ENCODE results near the gene BRIP1. TPM values are rescaled to one million over a fixed set of nuclear protein-coding genes. Genes with fewer than 3 reads are reported as not detected.

BRIP1 gene
- total and polyA plus RNA-seq, 7 experiments from 2014 or later, result 0.64 to 19.9 (median 1.6) TPM

DNA sequence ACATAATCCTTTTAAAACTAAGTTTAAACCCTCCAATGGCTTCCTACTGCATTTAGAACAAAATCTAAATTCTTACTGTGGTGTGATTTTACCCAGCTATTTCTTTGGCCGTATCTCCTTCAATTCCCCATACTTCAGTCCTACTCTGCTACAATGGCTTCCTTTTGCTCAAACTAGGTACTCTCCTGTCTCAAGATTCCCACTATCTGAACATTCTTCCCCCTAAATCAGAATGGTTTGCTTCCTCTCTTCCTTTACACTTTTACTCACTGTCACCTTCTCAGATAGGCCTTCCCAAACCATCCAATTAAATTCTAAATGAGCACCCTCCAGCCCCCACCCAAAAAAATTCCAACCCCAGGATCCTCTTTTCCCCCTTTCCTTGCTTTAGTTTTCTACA lies 109.2 kb downstream of the BRIP1 start:
- no peaks in the 10 kb centered on the region for H3K36me3 ChIP-seq (ENCODE audit: control insufficient read depth in 2 of 3, insufficient read depth in 3 of 3, low read length in 3 of 3)
- POLR2A ChIA-PET, result no interaction called here
- no peak overlapping the region for H3K27ac ChIP-seq (ENCODE audit: low read depth, low read length)
- H3K27me3 Mint-ChIP-seq, result no peaks in the 10 kb centered on the region
- H3K9me3 ChIP-seq (ENCODE audit: control insufficient read depth in 2 of 3, low read length in 3 of 3), result no peaks in the 10 kb centered on the region
- peaks cover 0 to 6% (median 0%) of the 10 kb centered on the region in 11 donors for H3K9me3 Mint-ChIP-seq
- no peak for ATAC-seq
- H3K27me3 ChIP-seq (ENCODE audit: control insufficient read depth in 2 of 2, insufficient read depth in 2 of 2, low read length in 2 of 2), result no peaks in the 10 kb centered on the region
- DNase-seq, result no peak
- peaks cover 0 to 24% (median 0%) of the 10 kb centered on the region in 7 donors for H3K4me1 Mint-ChIP-seq
- no peaks in the 10 kb centered on the region for H3K4me1 ChIP-seq (ENCODE audit: control insufficient read depth in 2 of 2, insufficient read depth in 2 of 2, low read length in 2 of 2)
- intact Hi-C loops (cut with micrococcal nuclease), result no loop called here
- peaks cover 0 to 28% (median 7%) of the 10 kb centered on the region in 5 donors for H3K36me3 Mint-ChIP-seq
- H3K4me3 ChIP-seq (ENCODE audit: low read length), result no peak overlapping the region
- H3K27ac Mint-ChIP-seq, result no peak overlapping the region
- no peak overlapping the region for H3K4me3 Mint-ChIP-seq
- CTCF ChIA-PET, result interaction anchor here (0.7 kb wide), 1 partner anchor 586 kb away, joined by 3 read pairs; no protein-coding TSS in a partner anchor

- no peaks in the 10 kb centered on the region for H3K36me3 ChIP-seq (ENCODE audit: control insufficient read depth in 2 of 3, insufficient read depth in 3 of 3, low read length in 3 of 3)
- no peaks in the 10 kb centered on the region for H3K27me3 ChIP-seq (ENCODE audit: control insufficient read depth in 2 of 2, insufficient read depth in 2 of 2, low read length in 2 of 2)
- Mint-ChIP-seq H3K4me1 (peaks cover 0 to 24% (median 0%) of the 10 kb centered on the region in 7 donors), H3K27me3 (no peaks in the 10 kb centered on the region), H3K4me3 (no peak overlapping the region), H3K27ac (no peak overlapping the region), H3K9me3 (peaks cover 0 to 4% (median 0%) of the 10 kb centered on the region in 11 donors), H3K36me3 (peaks cover 0 to 28% (median 4%) of the 10 kb centered on the region in 5 donors)
- intact Hi-C loops (cut with micrococcal nuclease), result no loop called here
- no peaks in the 10 kb centered on the region for H3K9me3 ChIP-seq (ENCODE audit: control insufficient read depth in 2 of 3, low read length in 3 of 3)
- no peak overlapping the region for H3K27ac ChIP-seq (ENCODE audit: low read depth, low read length)
- ATAC-seq, result no peak
- POLR2A ChIA-PET, result no interaction called here
- H3K4me1 ChIP-seq (ENCODE audit: control insufficient read depth in 2 of 2, insufficient read depth in 2 of 2, low read length in 2 of 2), result no peaks in the 10 kb centered on the region
- no peak for DNase-seq
- no peak overlapping the region for H3K4me3 ChIP-seq (ENCODE audit: low read length)
- CTCF ChIA-PET, result interaction anchor here (0.7 kb wide), 1 partner anchor 585 kb away, joined by 3 read pairs; no protein-coding TSS in a partner anchor
Observed at GRCh38 chr17:61753696-61754095, 109.6 kb downstream of the BRIP1 start.

DNA sequence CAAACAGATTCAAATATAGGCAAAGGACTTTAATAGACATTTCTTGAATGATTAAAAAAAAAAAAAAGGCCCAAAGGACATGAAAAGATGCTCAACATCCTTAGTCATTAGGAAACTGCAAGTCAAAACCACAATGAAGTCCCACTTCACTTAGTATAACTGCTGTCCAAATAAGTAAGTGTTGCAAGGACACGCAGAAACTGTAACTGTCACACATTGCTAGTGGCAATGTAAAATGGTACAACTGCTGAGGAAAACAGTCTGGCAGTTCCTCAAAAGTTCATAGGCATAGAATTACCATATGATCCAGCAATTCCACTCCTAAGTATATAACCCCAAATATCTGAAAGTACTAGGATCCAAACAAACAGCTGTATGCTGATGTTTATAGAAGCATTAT lies 112.7 kb downstream of the BRIP1 start:
- Histone ChIP-seq H3K36me3 (ENCODE audit: control insufficient read depth in 2 of 3, insufficient read depth in 3 of 3, low read length in 3 of 3) (no peaks in the 10 kb centered on the region), H3K27me3 (ENCODE audit: control insufficient read depth in 2 of 2, insufficient read depth in 2 of 2, low read length in 2 of 2) (no peaks in the 10 kb centered on the region), H3K4me3 (ENCODE audit: low read length) (no peak overlapping the region), H3K4me1 (ENCODE audit: control insufficient read depth in 2 of 2, insufficient read depth in 2 of 2, low read length in 2 of 2) (no peaks in the 10 kb centered on the region), H3K9me3 (ENCODE audit: control insufficient read depth in 2 of 3, low read length in 3 of 3) (no peaks in the 10 kb centered on the region), H3K27ac (ENCODE audit: low read depth, low read length) (no peak overlapping the region)
- Mint-ChIP-seq H3K9me3 (peaks cover 0 to 15% (median 3%) of the 10 kb centered on the region in 11 donors), H3K4me3 (no peak overlapping the region), H3K36me3 (peaks cover 0 to 36% (median 13%) of the 10 kb centered on the region in 5 donors), H3K27me3 (no peaks in the 10 kb centered on the region), H3K27ac (peak overlapping the region in 1 of 9 donors; percentile 39), H3K4me1 (peaks cover 0 to 9% (median 0%) of the 10 kb centered on the region in 7 donors)
- intact Hi-C loops (cut with micrococcal nuclease), result no loop called here
- no peak for DNase-seq
- CTCF ChIA-PET, result no interaction called here
- no peak for ATAC-seq
- POLR2A ChIA-PET, result no interaction called here

- Histone ChIP-seq H3K4me1 (ENCODE audit: control insufficient read depth in 2 of 2, insufficient read depth in 2 of 2, low read length in 2 of 2) (no peaks in the 10 kb centered on the region), H3K36me3 (ENCODE audit: control insufficient read depth in 2 of 3, insufficient read depth in 3 of 3, low read length in 3 of 3) (no peaks in the 10 kb centered on the region), H3K27ac (ENCODE audit: low read depth, low read length) (no peak overlapping the region), H3K27me3 (ENCODE audit: control insufficient read depth in 2 of 2, insufficient read depth in 2 of 2, low read length in 2 of 2) (no peaks in the 10 kb centered on the region), H3K9me3 (ENCODE audit: control insufficient read depth in 2 of 3, low read length in 3 of 3) (no peaks in the 10 kb centered on the region), H3K4me3 (ENCODE audit: low read length) (no peak overlapping the region)
- ChIA-PET POLR2A (no interaction called here), CTCF (no interaction called here)
- Mint-ChIP-seq H3K27ac (peak overlapping the region in 1 of 9 donors; percentile 60), H3K9me3 (peaks cover 0 to 15% (median 3%) of the 10 kb centered on the region in 11 donors), H3K27me3 (no peaks in the 10 kb centered on the region), H3K4me3 (no peak overlapping the region), H3K4me1 (peaks cover 0 to 9% (median 0%) of the 10 kb centered on the region in 7 donors), H3K36me3 (peaks cover 0 to 38% (median 16%) of the 10 kb centered on the region in 5 donors)
- no peak for ATAC-seq
- no peak for DNase-seq
- intact Hi-C loops (cut with micrococcal nuclease), result no loop called here
Observed at GRCh38 chr17:61749823-61750404, 113.4 kb downstream of the BRIP1 start.

DNA sequence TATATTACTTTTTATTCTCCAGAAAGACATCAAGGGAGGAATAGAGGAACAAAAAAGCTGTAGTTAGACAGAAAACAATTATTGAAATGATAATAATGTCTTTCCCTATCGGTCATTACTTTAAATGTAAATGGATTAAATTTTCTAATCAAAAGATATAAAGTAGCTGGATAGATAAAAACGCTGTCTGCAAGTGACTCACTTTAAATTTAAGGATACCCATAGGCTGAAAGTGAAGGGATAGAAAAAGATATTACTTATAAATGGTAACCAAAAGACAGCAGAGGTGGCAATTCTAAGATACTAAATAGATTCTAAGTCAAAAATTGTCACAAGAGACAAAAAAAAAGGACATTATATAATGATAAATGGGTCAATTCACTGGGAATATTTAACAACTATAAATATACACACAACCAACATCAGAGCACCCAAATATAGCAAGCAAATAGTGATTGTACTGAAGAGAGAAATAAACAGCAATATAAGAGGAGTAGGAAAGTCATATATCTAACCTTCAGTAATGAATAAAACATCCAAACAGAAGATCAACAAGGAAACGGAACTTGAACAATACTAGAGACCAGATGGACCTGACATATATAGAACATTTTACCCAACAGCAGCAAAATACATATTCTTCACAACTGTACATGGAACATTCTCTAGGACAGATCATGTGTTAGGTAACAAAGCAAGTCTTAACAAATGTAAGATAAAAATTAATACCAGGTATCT lies 116.9 kb downstream of the BRIP1 start:
- Mint-ChIP-seq H3K27me3 (no peaks in the 10 kb centered on the region), H3K36me3 (peaks cover 2 to 46% (median 27%) of the 10 kb centered on the region in 5 donors), H3K4me1 (peaks cover 0 to 9% (median 0%) of the 10 kb centered on the region in 7 donors), H3K9me3 (peaks cover 0 to 16% (median 3%) of the 10 kb centered on the region in 11 donors), H3K4me3 (no peak overlapping the region), H3K27ac (no peak overlapping the region)
- H3K36me3 ChIP-seq (ENCODE audit: control insufficient read depth in 2 of 3, insufficient read depth in 3 of 3, low read length in 3 of 3), result no peaks in the 10 kb centered on the region
- no peaks in the 10 kb centered on the region for H3K4me1 ChIP-seq (ENCODE audit: control insufficient read depth in 2 of 2, insufficient read depth in 2 of 2, low read length in 2 of 2)
- DNase-seq (no peak), ATAC-seq (no peak)
- POLR2A ChIA-PET, result no interaction called here
- no peaks in the 10 kb centered on the region for H3K9me3 ChIP-seq (ENCODE audit: control insufficient read depth in 2 of 3, low read length in 3 of 3)
- intact Hi-C loops (cut with micrococcal nuclease), result no loop called here
- no peak overlapping the region for H3K27ac ChIP-seq (ENCODE audit: low read depth, low read length)
- no peaks in the 10 kb centered on the region for H3K27me3 ChIP-seq (ENCODE audit: control insufficient read depth in 2 of 2, insufficient read depth in 2 of 2, low read length in 2 of 2)
- H3K4me3 ChIP-seq (ENCODE audit: low read length), result no peak overlapping the region
- CTCF ChIA-PET, result no interaction called here

GRCh38 chr17:61744804-61745203 lies 118.5 kb downstream of the BRIP1 start:
- ChIA-PET POLR2A (no interaction called here), CTCF (no interaction called here)
- peaks cover 0 to 20% (median 6%) of the 10 kb centered on the region in 11 donors for H3K9me3 Mint-ChIP-seq
- no peaks in the 10 kb centered on the region for H3K4me1 ChIP-seq (ENCODE audit: control insufficient read depth in 2 of 2, insufficient read depth in 2 of 2, low read length in 2 of 2)
- intact Hi-C loops (cut with micrococcal nuclease), result no loop called here
- H3K27me3 Mint-ChIP-seq, result no peaks in the 10 kb centered on the region
- H3K27ac ChIP-seq (ENCODE audit: low read depth, low read length), result no peak overlapping the region
- no peaks in the 10 kb centered on the region for H3K9me3 ChIP-seq (ENCODE audit: control insufficient read depth in 2 of 3, low read length in 3 of 3)
- H3K4me1 Mint-ChIP-seq, result no peaks in the 10 kb centered on the region
- no peak for DNase-seq
- no peaks in the 10 kb centered on the region for H3K36me3 ChIP-seq (ENCODE audit: control insufficient read depth in 2 of 3, insufficient read depth in 3 of 3, low read length in 3 of 3)
- H3K4me3 Mint-ChIP-seq, result no peak overlapping the region
- no peaks in the 10 kb centered on the region for H3K27me3 ChIP-seq (ENCODE audit: control insufficient read depth in 2 of 2, insufficient read depth in 2 of 2, low read length in 2 of 2)
- H3K4me3 ChIP-seq (ENCODE audit: low read length), result no peak overlapping the region
- H3K36me3 Mint-ChIP-seq, result peaks cover 12 to 54% (median 36%) of the 10 kb centered on the region in 5 donors
- no peak overlapping the region for H3K27ac Mint-ChIP-seq
- no peak for ATAC-seq
